GM12878 (cell line): ENCODE results near the gene PFN2. TPM values are rescaled to one million over a fixed set of nuclear protein-coding genes. Genes with fewer than 3 reads are reported as not detected.

Source experiments
- ASH2L ChIP-seq: fragments of 300-600, 200-600 bp; sonication (generic); IDR thresholded peaks from 2 replicates; pipeline ENCODE4 v1.6.1; 2017; ENCODE audit warnings: low read depth, mild to moderate bottlenecking, borderline replicate concordance
- MLLT1 ChIP-seq: fragments of 450-650 bp; IDR thresholded peaks from 2 replicates; pipeline ENCODE4 v1.6.1; 2016; ENCODE audit warnings: mild to moderate bottlenecking
- NFYB ChIP-seq: IDR thresholded peaks from 2 replicates; pipeline ENCODE4 v1.6.1; 2011; ENCODE audit warnings: low read depth, mild to moderate bottlenecking, low read length, improper control_type of control experiment, moderate library complexity; ENCODE audit not compliant: insufficient read depth
- NR2C2 ChIP-seq: IDR thresholded peaks from 2 replicates; pipeline ENCODE4 v1.6.1; 2011; ENCODE audit warnings: borderline replicate concordance, low read depth; ENCODE audit not compliant: control insufficient read depth, insufficient read length
- STAT1 ChIP-seq: fragments of 450-650 bp; conservative IDR thresholded peaks from 2 replicates; pipeline ENCODE4 v1.6.1; 2014; ENCODE audit warnings: antibody characterized with exemption, mild to moderate bottlenecking
- polyA plus RNA-seq, 11 experiments: library from polyadenylated mRNA; depleted of rRNA in 4 of 11; unstranded in 6 of 11; stranded (reverse) in 5 of 11; fragments of >200 nt; fragmentation: Nextera tagmentation in 4 of 11; fragmentation: Illumina TruSeq in 1 of 11; extraction: Ambion mirVana in 4 of 11; extraction: Trizol in 1 of 11; gene quantifications; 1 replicate in 1 of 11; 2 replicates in 10 of 11; pipeline versions ENCODE4 v1.2.1 to v1.2.3, GENCODE V29; 2011 to 2016; ENCODE audit warnings: inconsistent platforms in 2 of 11, missing spikeins in 2 of 11, low read depth in 1 of 11
- total RNA-seq, 4 experiments: library from RNA; depleted of rRNA in 3 of 4; stranded (reverse); fragments of >200 nt in 3 of 4; fragmentation: Illumina TruSeq in 1 of 4; extraction: Trizol in 1 of 4; gene quantifications; 2 replicates each; pipeline versions ENCODE4 v1.2.1 to v1.2.3, GENCODE V29; 2013 to 2021
- TF ChIP-seq, protein P1 (sequence below): fragments of 450-650 bp; formaldehyde crosslinking; IDR thresholded peaks from 2 replicates; pipeline ENCODE4 v1.4.0; 2022; ENCODE audit warnings: mild to moderate bottlenecking, moderate library complexity

Gene PFN2
- total and polyA plus RNA-seq, 10 of the 15 experiments (the other 5 are each of a cell fraction or from before 2014, with no cell fraction given): 3.1 to 78.9 (median 5.3) TPM

- TF ChIP-seq NR2C2 (no peak), ASH2L (no peak), MLLT1 (no peak), STAT1 (no peak), NFYB (no peak)
- TF ChIP-seq, protein P1, sequence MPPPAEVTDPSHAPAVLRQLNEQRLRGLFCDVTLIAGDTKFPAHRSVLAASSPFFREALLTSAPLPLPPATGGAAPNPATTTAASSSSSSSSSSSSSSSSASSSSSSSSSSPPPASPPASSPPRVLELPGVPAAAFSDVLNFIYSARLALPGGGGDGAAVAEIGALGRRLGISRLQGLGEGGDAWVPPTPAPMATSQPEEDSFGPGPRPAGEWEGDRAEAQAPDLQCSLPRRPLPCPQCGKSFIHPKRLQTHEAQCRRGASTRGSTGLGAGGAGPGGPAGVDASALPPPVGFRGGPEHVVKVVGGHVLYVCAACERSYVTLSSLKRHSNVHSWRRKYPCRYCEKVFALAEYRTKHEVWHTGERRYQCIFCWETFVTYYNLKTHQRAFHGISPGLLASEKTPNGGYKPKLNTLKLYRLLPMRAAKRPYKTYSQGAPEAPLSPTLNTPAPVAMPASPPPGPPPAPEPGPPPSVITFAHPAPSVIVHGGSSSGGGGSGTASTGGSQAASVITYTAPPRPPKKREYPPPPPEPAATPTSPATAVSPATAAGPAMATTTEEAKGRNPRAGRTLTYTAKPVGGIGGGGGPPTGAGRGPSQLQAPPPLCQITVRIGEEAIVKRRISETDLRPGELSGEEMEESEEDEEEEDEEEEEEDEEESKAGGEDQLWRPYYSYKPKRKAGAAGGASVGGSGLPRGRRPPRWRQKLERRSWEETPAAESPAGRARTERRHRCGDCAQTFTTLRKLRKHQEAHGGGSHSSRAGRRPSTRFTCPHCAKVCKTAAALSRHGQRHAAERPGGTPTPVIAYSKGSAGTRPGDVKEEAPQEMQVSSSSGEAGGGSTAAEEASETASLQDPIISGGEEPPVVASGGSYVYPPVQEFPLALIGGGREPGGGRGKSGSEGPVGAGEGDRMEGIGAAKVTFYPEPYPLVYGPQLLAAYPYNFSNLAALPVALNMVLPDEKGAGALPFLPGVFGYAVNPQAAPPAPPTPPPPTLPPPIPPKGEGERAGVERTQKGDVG (CRISPR knock-in tag): no peak
Observed at GRCh38 chr3:149957361-149958125, 13.2 kb downstream of the PFN2 start (continued).
